ENCODE data around the gene TRABD. TPM values are rescaled to one million over a fixed set of nuclear protein-coding genes. Genes with fewer than 3 reads are reported as not detected.

TRABD gene
- total RNA-seq, 1 donor from 2014 or later: 25.9 TPM

GRCh38 chr22:50139843-50140415, 45.8 kb upstream of the TRABD start:
- Mint-ChIP-seq H3K4me1 (ENCODE audit: unreplicated experiment) (peaks cover 18% of the 10 kb centered on the region), H3K4me3 (ENCODE audit: unreplicated experiment) (no peak overlapping the region), H3K9me3 (ENCODE audit: unreplicated experiment) (no peaks in the 10 kb centered on the region), H3K36me3 (ENCODE audit: unreplicated experiment) (no peaks in the 10 kb centered on the region), H3K27me3 (ENCODE audit: unreplicated experiment) (peaks cover 42% of the 10 kb centered on the region), H3K27ac (ENCODE audit: unreplicated experiment) (no peak overlapping the region)
- no peak for DNase-seq (ENCODE audit: extremely low spot score, unreplicated experiment)
- no peak for TF ChIP-seq CTCF (IDR thresholded peaks at IDR 0.05)

- no peak for TF ChIP-seq CTCF (IDR thresholded peaks at IDR 0.05)
- Mint-ChIP-seq H3K27ac (ENCODE audit: unreplicated experiment) (no peak overlapping the region), H3K36me3 (ENCODE audit: unreplicated experiment) (no peaks in the 10 kb centered on the region), H3K4me3 (ENCODE audit: unreplicated experiment) (no peak overlapping the region), H3K4me1 (ENCODE audit: unreplicated experiment) (peaks cover 22% of the 10 kb centered on the region), H3K27me3 (ENCODE audit: unreplicated experiment) (peaks cover 46% of the 10 kb centered on the region), H3K9me3 (ENCODE audit: unreplicated experiment) (no peaks in the 10 kb centered on the region)
- no peak for DNase-seq (ENCODE audit: extremely low spot score, unreplicated experiment)
Observed at GRCh38 chr22:50140615-50141014, 45.1 kb upstream of the TRABD start.

GRCh38 chr22:50141462-50141861, 44.3 kb upstream of the TRABD start:
- Mint-ChIP-seq H3K4me1 (ENCODE audit: unreplicated experiment) (peaks cover 27% of the 10 kb centered on the region), H3K36me3 (ENCODE audit: unreplicated experiment) (no peaks in the 10 kb centered on the region), H3K27me3 (ENCODE audit: unreplicated experiment) (peaks cover 48% of the 10 kb centered on the region), H3K27ac (ENCODE audit: unreplicated experiment) (no peak overlapping the region), H3K9me3 (ENCODE audit: unreplicated experiment) (no peaks in the 10 kb centered on the region), H3K4me3 (ENCODE audit: unreplicated experiment) (no peak overlapping the region)
- DNase-seq (ENCODE audit: extremely low spot score, unreplicated experiment): no peak
- no peak for TF ChIP-seq CTCF (IDR thresholded peaks at IDR 0.05)

- H3K27ac Mint-ChIP-seq (ENCODE audit: unreplicated experiment): no peak overlapping the region
- H3K27me3 Mint-ChIP-seq (ENCODE audit: unreplicated experiment): peaks cover 48% of the 10 kb centered on the region
- H3K36me3 Mint-ChIP-seq (ENCODE audit: unreplicated experiment): no peaks in the 10 kb centered on the region
- H3K4me1 Mint-ChIP-seq (ENCODE audit: unreplicated experiment): peaks cover 26% of the 10 kb centered on the region
- H3K4me3 Mint-ChIP-seq (ENCODE audit: unreplicated experiment): no peak overlapping the region
- DNase-seq (ENCODE audit: extremely low spot score, unreplicated experiment): no peak
- H3K9me3 Mint-ChIP-seq (ENCODE audit: unreplicated experiment): no peaks in the 10 kb centered on the region
- peak; percentile 33 for TF ChIP-seq CTCF (IDR thresholded peaks at IDR 0.05)
Observed at GRCh38 chr22:50141891-50142363, 43.8 kb upstream of the TRABD start.

GRCh38 chr22:50143096-50143495, 42.6 kb upstream of the TRABD start:
- no peaks in the 10 kb centered on the region for H3K9me3 Mint-ChIP-seq (ENCODE audit: unreplicated experiment)
- H3K4me1 Mint-ChIP-seq (ENCODE audit: unreplicated experiment): peaks cover 26% of the 10 kb centered on the region
- no peak overlapping the region for H3K4me3 Mint-ChIP-seq (ENCODE audit: unreplicated experiment)
- no peaks in the 10 kb centered on the region for H3K36me3 Mint-ChIP-seq (ENCODE audit: unreplicated experiment)
- peaks cover 44% of the 10 kb centered on the region for H3K27me3 Mint-ChIP-seq (ENCODE audit: unreplicated experiment)
- no peak for TF ChIP-seq CTCF (IDR thresholded peaks at IDR 0.05)
- no peak for DNase-seq (ENCODE audit: extremely low spot score, unreplicated experiment)
- H3K27ac Mint-ChIP-seq (ENCODE audit: unreplicated experiment): no peak overlapping the region
